ENCODE results near the gene CDKN2B-AS1.
A peak's percentile ranks its signal among the peaks of the same experiment; 100 is the strongest.

CDKN2B-AS1 gene

GRCh38 chr9:21982861-21983560 is 11.6 kb upstream of the CDKN2B-AS1 start:
- DNase-seq: no peak

- no peak for DNase-seq
These were observed 11.0 kb upstream of the CDKN2B-AS1 start for GRCh38 chr9:21983561-21983935.

DNA sequence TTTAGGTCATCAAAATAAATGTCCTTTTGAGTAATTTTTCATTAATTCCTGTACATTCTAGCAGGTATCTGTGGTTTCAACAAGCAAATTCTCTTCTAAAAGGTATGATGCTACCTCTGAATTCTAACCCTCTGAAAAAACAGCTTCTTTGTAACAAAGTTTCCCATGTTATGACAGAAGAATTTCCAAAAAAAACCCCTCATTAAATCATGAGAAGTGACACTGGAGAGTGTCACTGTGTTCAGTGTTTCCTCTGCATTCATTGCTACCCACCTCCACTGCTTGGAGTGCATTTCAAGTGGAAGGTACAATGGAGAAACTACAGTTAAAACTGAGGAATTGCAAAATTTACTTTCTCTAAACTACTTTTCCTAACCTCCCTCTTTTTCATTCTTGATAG is 10.5 kb upstream of the CDKN2B-AS1 start:
- DNase-seq: no peak

DNA sequence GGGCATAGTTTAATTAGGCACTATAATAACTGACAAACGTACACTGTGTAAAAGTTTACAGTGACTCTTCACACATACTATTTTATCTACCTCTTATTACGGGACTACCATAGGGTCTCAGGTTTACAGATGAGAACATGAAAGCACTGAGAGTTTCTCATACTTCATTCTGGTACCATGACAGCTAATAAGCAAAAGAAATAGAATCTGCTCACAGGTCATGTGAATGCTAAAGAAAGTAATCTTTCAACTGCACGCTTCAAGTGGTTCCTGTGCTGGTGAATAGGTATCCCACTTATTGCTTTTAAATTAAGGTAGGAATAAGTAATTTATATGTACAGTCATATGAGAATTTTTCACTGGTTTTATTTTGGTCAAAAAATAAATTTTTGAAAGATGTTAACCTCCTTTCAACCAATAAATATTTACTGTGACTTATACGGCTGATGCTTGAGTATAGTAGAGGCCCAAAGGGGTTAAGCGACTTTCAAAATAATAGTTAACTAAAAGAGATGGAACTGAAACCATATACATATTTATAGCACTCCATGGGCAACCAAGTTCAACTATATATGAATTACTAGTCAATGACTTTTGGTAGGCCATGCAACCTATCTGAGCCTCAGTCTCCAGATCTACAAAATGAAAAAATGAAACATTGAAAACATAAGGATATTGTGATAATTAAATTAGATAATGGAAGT is 8.5 kb upstream of the CDKN2B-AS1 start:
- DNase-seq: no peak

- DNase-seq: no peak
These were observed 6.3 kb upstream of the CDKN2B-AS1 start for GRCh38 chr9:21988056-21988990.

DNA sequence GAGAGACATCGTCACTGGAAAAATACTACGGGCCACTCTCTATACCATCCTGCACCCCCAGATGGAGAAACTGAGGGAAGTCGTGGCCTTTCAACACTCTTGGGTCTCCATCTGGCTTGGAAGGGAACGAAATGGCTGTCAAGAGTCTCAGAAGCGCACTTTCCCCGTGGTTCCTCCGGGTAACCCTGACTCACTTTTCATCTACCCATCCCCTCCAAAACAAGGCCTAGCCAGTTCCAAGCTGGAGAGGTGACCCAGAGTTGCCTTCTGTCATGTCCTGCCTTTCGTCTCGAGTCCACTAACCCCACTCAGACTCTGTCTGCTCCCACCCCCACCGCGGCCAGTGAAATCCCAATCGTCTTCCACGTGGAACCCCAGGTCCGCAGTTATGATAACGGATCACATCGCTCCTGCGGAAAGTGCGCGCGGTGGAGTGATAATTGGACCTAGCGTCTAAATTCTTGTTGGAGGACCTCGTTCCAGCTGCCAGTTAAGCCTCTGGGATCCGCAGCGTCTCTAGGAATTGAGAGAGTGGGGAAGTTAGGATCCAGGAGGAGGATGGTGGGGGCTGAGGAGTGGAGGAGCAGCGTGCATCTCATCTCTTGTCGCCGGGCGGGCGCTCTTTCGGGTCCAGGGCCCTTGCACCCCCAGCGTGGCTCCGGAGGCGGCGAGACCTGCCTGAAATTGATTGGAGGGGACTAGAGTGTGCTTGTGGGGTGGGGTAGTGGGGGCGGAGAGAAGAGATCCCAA is 5.0 kb upstream of the CDKN2B-AS1 start:
- DNase-seq: no peak

DNA sequence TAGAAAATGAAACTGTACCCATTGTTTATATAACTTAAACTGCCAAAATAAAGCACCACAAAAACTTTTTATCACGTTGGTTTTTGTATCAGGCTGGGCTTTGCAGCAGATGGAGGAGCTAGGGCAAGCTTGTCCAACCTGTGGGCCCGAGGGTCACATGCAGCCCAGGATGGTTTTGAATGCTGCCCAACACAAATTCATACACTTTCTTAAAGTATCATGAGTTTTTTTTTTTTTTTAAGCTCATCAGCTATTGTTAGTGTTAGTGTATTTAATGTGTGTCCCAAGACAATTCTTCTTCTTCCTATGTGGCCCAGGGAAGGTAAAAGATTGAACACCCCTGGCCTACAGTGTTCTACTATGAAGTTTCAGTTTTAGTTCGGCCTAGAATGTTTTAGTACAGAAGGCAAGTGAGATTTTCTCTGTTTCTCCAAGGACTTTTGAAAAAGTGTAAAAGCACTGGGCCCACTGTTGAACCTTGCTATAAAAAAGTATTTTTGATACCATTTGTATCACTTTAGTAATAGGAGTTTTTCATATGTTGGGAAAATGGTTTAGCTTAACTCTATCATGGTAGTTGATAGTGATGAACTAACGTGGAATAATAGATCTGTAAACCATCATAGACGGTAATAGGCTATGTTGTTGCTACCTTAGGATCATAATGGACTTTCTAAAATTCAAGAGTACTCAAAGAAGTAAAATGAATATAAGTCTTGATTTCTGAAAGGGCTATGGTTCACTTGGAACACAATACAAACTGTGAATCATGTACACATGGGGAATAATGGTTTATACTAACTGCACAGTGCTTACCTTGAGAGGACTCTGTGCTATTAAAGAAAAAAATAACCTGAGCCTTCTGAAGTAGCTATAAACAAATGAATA is 3.3 kb upstream of the CDKN2B-AS1 start:
- no peak for DNase-seq

- DNase-seq: no peak
These were observed 1.6 kb upstream of the CDKN2B-AS1 start for GRCh38 chr9:21993007-21993406.

- DNase-seq: peak; percentile 44
These were observed 567 bp upstream of the CDKN2B-AS1 start, which contains the start of gene CDKN2A for GRCh38 chr9:21993893-21994555. TSS of gene CDKN2A (minus strand) at chr9:21994392.

DNA sequence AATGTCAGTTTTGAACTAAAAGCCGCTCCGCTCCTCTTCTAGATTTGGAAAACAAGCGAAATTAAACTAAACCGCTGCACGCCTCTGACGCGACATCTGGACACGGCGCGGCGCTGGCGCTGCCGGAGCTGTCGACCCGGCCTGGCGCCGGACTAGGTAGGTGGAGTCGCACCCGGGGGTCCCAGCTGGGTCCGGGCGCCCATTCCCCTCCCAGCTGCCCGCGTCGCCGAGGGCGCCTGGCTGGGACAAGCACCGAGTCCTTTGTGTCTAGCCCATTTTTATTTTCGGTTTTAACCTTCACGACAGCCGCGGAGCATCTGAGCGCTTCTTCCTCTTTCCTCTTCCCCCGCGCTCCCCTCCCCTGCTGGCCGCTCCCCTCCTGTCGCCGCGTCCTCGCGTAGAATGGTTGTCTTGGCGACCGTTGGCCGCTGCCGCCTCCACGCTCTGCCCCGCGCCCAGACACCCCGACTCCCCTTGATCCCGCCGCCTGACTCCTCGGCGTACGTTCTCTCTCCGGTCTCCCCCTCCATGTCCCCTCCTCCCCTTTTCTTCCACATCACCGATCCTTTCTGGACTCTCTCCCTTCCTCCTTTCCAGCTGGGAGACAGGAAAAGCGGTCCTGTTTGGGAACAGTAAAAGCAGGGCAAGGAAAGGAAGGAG is 545 bp downstream of the CDKN2B-AS1 start:
- DNase-seq: peak; percentile 71

- DNase-seq: no peak
These were observed 1.2 kb downstream of the CDKN2B-AS1 start for GRCh38 chr9:21995666-21996398.

- no peak for DNase-seq
These were observed 1.8 kb downstream of the CDKN2B-AS1 start for GRCh38 chr9:21996438-21996837.

DNA sequence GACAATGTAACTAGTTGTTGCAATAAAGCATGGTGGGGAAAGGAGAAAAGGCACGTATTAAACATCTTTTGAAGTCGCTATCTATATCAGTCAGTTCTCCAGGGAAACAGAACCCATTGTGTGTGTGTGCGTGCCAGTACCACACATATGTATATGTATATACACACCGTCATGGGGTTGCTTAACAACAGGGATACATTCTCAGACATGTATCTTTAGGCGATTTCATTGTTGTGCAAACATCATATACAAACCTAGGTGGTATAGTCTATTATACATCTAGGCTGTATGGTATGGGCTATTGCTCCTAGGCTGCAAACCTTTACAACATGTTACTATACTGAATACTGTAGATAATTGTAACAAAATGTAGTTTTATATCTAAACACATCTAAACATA is 2.3 kb downstream of the CDKN2B-AS1 start:
- DNase-seq: no peak

GRCh38 chr9:21997480-21997879 is 2.9 kb downstream of the CDKN2B-AS1 start:
- no peak for DNase-seq

DNA sequence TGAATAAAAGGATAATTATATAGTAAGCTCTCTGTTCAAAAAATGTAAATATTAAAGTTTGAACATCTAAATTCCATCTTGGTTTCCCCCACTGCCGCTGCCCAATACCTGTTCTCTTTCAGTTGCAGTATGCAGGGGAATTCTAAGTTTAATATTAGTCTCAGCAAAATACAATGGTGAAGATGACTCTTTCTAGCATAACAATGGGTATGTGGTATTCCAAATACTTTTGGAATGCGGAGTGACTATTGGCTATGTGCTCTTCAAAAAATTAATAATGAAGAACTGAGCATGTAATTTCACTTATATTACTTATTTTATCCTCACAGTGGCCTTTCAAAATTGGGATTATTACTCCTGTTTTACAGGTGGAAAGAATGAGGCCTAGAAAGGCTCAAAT is 3.4 kb downstream of the CDKN2B-AS1 start:
- no peak for DNase-seq

DNA sequence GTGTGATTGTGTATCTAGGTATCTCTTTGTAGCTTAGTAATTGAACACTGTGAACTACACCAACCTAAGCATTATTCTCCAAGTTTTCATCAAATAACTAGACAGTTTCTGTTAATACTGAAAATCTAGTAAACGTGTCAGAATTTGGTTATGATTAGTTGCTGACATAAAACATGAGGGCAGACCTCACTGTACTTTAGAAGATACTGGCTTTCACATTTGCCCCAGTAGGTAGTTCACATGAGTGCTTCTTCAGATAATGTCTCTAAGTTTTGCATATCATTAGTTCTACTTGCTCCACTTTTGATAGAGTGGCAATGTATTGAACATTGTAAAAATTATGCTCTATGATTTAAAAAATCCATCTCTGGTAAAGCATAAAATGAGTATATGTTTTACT is 7.4 kb downstream of the CDKN2B-AS1 start:
- DNase-seq: no peak

- DNase-seq: no peak
These were observed 10.6 kb downstream of the CDKN2B-AS1 start for GRCh38 chr9:22005021-22005701.

DNA sequence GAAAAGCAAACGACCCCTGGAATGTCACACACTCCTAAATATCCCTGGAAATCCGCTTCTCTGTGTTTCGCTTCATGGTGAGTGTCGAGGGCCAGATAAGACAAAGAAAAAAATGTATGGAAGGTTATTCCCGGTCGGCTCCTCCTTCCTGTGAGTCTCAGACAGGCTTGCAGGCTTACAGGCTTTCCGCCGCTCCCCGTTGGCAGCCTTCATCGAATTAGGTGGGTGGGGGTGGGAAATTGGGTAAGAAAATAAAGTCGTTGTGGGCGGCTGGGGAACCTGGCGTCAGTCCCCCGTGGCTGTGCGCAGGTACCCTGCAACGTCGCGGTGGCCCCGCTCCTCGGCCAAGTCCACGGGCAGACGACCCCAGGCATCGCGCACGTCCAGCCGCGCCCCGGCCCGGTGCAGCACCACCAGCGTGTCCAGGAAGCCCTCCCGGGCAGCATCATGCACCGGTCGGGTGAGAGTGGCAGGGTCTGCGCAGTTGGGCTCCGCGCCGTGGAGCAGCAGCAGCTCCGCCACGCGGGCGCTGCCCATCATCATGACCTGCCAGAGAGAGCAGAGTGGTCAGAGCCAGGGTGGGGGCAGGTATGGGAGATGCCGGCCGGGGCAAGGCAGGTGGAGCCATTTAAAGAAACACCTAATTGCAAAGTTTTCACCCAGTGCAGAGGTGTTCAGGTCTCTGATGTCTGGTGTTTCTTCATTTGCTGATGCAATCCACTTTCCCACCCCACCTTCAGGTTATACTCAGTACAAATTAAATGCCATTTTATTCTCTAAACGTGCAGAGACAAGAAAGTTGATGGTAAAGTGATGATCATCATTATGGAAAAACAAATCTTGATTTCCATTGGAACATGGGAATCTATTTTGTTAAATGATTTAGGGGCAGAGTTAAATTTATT is 11.4 kb downstream of the CDKN2B-AS1 start:
- DNase-seq: no peak
